Mesendoderm (in vitro differentiated cells): ENCODE results near the gene SFI1.

Experiments
- DNase-seq: peaks from one replicate; pipeline ENCODE4 v3.0.0; 2013
- H2AK5ac ChIP-seq: 2 replicates; pipeline ENCODE4 v1.6.1; 2013; ENCODE audit warnings: low read length, inconsistent platforms
- H2BK120ac ChIP-seq: 2 replicates; pipeline ENCODE4 v1.6.1; 2013; ENCODE audit warnings: low read depth, mild to moderate bottlenecking, low read length, moderate library complexity, mixed read lengths
- H2BK15ac ChIP-seq: replicated peaks from 2 replicates; pipeline ENCODE4 v1.6.1; 2013; ENCODE audit warnings: low read depth, mild to moderate bottlenecking, moderate library complexity
- H2BK5ac ChIP-seq: 2 replicates; pipeline ENCODE4 v1.6.1; 2013; ENCODE audit warnings: low read length, inconsistent platforms
- H3K18ac ChIP-seq: 2 replicates; pipeline ENCODE4 v1.6.1; 2013; ENCODE audit warnings: mild to moderate bottlenecking, low read length, mixed read lengths
- H3K23ac ChIP-seq: one replicate; pipeline ENCODE4 v1.6.1; 2013; ENCODE audit warnings: low read length
- H3K27ac ChIP-seq: 2 replicates; pipeline ENCODE4 v1.5.1; 2013; ENCODE audit warnings: low read depth, mild to moderate bottlenecking, inconsistent platforms, low read length, moderate library complexity
- H3K27me3 ChIP-seq: 2 replicates; pipeline ENCODE4 v1.6.1; 2013; ENCODE audit warnings: low read length, control low read depth, mild to moderate bottlenecking, inconsistent platforms; ENCODE audit not compliant: insufficient read depth, poor library complexity
- H3K36me3 ChIP-seq: 2 replicates; pipeline ENCODE4 v1.6.1; 2013; ENCODE audit warnings: low read length, inconsistent platforms; ENCODE audit not compliant: control insufficient read depth, insufficient read depth
- H3K4ac ChIP-seq: one replicate; pipeline ENCODE4 v1.6.1; 2013; ENCODE audit warnings: low read depth, mild to moderate bottlenecking, low read length, moderate library complexity
- H3K4me1 ChIP-seq: 2 replicates; pipeline ENCODE4 v1.6.1; 2013; ENCODE audit warnings: low read depth, low read length, inconsistent platforms; ENCODE audit not compliant: control insufficient read depth
- H3K4me2 ChIP-seq: 2 replicates; pipeline ENCODE4 v1.6.1; 2013; ENCODE audit warnings: low read length
- H3K4me3 ChIP-seq: 2 replicates; pipeline ENCODE4 v1.5.1; 2013; ENCODE audit warnings: mild to moderate bottlenecking, low read length
- H3K56ac ChIP-seq: one replicate; pipeline ENCODE4 v1.6.1; 2013; ENCODE audit warnings: low read length
- H3K79me1 ChIP-seq: 2 replicates; pipeline ENCODE4 v1.6.1; 2013; ENCODE audit warnings: low read length, inconsistent platforms
- H3K79me2 ChIP-seq: 2 replicates; pipeline ENCODE4 v1.6.1; 2013; ENCODE audit warnings: mild to moderate bottlenecking, low read length; ENCODE audit not compliant: control insufficient read depth, insufficient read depth
- H3K9ac ChIP-seq: 2 replicates; pipeline ENCODE4 v1.6.1; 2013; ENCODE audit warnings: low read length, inconsistent platforms
- H4K5ac ChIP-seq: one replicate; pipeline ENCODE4 v1.6.1; 2013; ENCODE audit warnings: low read length
- H4K8ac ChIP-seq: one replicate; pipeline ENCODE4 v1.6.1; 2013; ENCODE audit warnings: low read depth, mild to moderate bottlenecking, control low read depth, low read length, moderate library complexity
- WGBS: extraction: QIAGEN DNeasy Blood & Tissue Kit; methylation state at CpG from one replicate; pipeline ENCODE4 v1.1.7; 2013; ENCODE audit warnings: low lambda C conversion rate, missing lambda C conversion rate; ENCODE audit not compliant: insufficient coverage; ENCODE audit errors: extremely low coverage; 5-methylcytosine and 5-hydroxymethylcytosine counted together

The SFI1 gene

GRCh38 chr22:31647066-31647465, 150.7 kb downstream of the SFI1 start:
- peaks cover 3% of the 10 kb centered on the region for H3K36me3 ChIP-seq
- no peaks in the 10 kb centered on the region for H3K27me3 ChIP-seq
- H2AK5ac ChIP-seq, result no peak overlapping the region
- no peaks in the 10 kb centered on the region for H3K4me1 ChIP-seq
- H3K4me2 ChIP-seq, result no peak overlapping the region
- DNase-seq, result no peak
- no peak overlapping the region for H3K4ac ChIP-seq
- no peak overlapping the region for H2BK5ac ChIP-seq
- no peak overlapping the region for H4K5ac ChIP-seq
- H2BK120ac ChIP-seq, result no peak overlapping the region
- peaks cover 5% of the 10 kb centered on the region for H3K79me1 ChIP-seq
- H3K18ac ChIP-seq, result no peak overlapping the region
- no peak overlapping the region for H3K4me3 ChIP-seq
- H3K56ac ChIP-seq, result no peak overlapping the region
- no peak overlapping the region for H3K23ac ChIP-seq
- H3K27ac ChIP-seq, result no peak overlapping the region
- no peak overlapping the region for H4K8ac ChIP-seq
- WGBS, result no CpG with 5 or more reads among the region's 3 CpGs
- H3K79me2 ChIP-seq, result peaks cover 3% of the 10 kb centered on the region
- no peak overlapping the region for H2BK15ac ChIP-seq
- H3K9ac ChIP-seq, result no peak overlapping the region

GRCh38 chr22:31647523-31648320, 151.4 kb downstream of the SFI1 start:
- no peak overlapping the region for H2BK15ac ChIP-seq
- no peaks in the 10 kb centered on the region for H3K4me1 ChIP-seq
- no peak overlapping the region for H3K9ac ChIP-seq
- WGBS, result no CpG with 5 or more reads among the region's 11 CpGs
- H3K4me3 ChIP-seq, result no peak overlapping the region
- no peak overlapping the region for H3K56ac ChIP-seq
- no peak overlapping the region for H4K5ac ChIP-seq
- H3K4ac ChIP-seq, result no peak overlapping the region
- peak overlapping the region; percentile 7 for H3K27ac ChIP-seq
- no peak for DNase-seq
- no peaks in the 10 kb centered on the region for H3K27me3 ChIP-seq
- no peak overlapping the region for H2AK5ac ChIP-seq
- H3K18ac ChIP-seq, result no peak overlapping the region
- no peak overlapping the region for H2BK5ac ChIP-seq
- no peak overlapping the region for H3K23ac ChIP-seq
- H3K4me2 ChIP-seq, result no peak overlapping the region
- no peak overlapping the region for H4K8ac ChIP-seq
- peaks cover 5% of the 10 kb centered on the region for H3K79me1 ChIP-seq
- no peak overlapping the region for H2BK120ac ChIP-seq
- H3K79me2 ChIP-seq, result peaks cover 3% of the 10 kb centered on the region
- peaks cover 3% of the 10 kb centered on the region for H3K36me3 ChIP-seq

- no peak overlapping the region for H2BK5ac ChIP-seq
- DNase-seq, result peak; percentile 56
- no peak overlapping the region for H2BK120ac ChIP-seq
- no peak overlapping the region for H3K23ac ChIP-seq
- no peaks in the 10 kb centered on the region for H3K4me1 ChIP-seq
- no peak overlapping the region for H3K4me3 ChIP-seq
- WGBS, result no CpG with 5 or more reads among the region's 6 CpGs
- peaks cover 19% of the 10 kb centered on the region for H3K79me2 ChIP-seq
- H3K9ac ChIP-seq, result no peak overlapping the region
- no peak overlapping the region for H2AK5ac ChIP-seq
- H3K4ac ChIP-seq, result no peak overlapping the region
- H3K27me3 ChIP-seq, result no peaks in the 10 kb centered on the region
- no peak overlapping the region for H3K4me2 ChIP-seq
- H2BK15ac ChIP-seq, result no peak overlapping the region
- H3K36me3 ChIP-seq, result peaks cover 3% of the 10 kb centered on the region
- H4K5ac ChIP-seq, result no peak overlapping the region
- H3K27ac ChIP-seq, result no peak overlapping the region
- peaks cover 12% of the 10 kb centered on the region for H3K79me1 ChIP-seq
- H3K56ac ChIP-seq, result no peak overlapping the region
- no peak overlapping the region for H3K18ac ChIP-seq
- no peak overlapping the region for H4K8ac ChIP-seq
Measured at GRCh38 chr22:31650391-31650790, 154.1 kb downstream of the SFI1 start.

- no CpG with 5 or more reads among the region's 4 CpGs for WGBS
- no peak overlapping the region for H3K56ac ChIP-seq
Measured at GRCh38 chr22:31651664-31652063, 155.3 kb downstream of the SFI1 start.

GRCh38 chr22:31652088-31652487, 155.8 kb downstream of the SFI1 start:
- no peak overlapping the region for H2BK5ac ChIP-seq
- no peak overlapping the region for H2BK15ac ChIP-seq
- H4K5ac ChIP-seq, result no peak overlapping the region
- H4K8ac ChIP-seq, result no peak overlapping the region
- no peak overlapping the region for H3K23ac ChIP-seq
- no peak overlapping the region for H3K9ac ChIP-seq
- peaks cover 2% of the 10 kb centered on the region for H3K36me3 ChIP-seq
- no CpG with 5 or more reads among the region's 9 CpGs for WGBS
- no peak overlapping the region for H3K27ac ChIP-seq
- no peaks in the 10 kb centered on the region for H3K27me3 ChIP-seq
- no peak overlapping the region for H3K4me3 ChIP-seq
- no peak overlapping the region for H3K4ac ChIP-seq
- peaks cover 22% of the 10 kb centered on the region for H3K79me2 ChIP-seq
- no peak for DNase-seq
- H3K4me2 ChIP-seq, result no peak overlapping the region
- no peak overlapping the region for H2BK120ac ChIP-seq
- no peak overlapping the region for H3K56ac ChIP-seq
- H3K18ac ChIP-seq, result no peak overlapping the region
- peaks cover 14% of the 10 kb centered on the region for H3K79me1 ChIP-seq
- H3K4me1 ChIP-seq, result no peaks in the 10 kb centered on the region
- no peak overlapping the region for H2AK5ac ChIP-seq

More at GRCh38 chr22:31651664-31652063, 155.3 kb downstream of the SFI1 start:
- H3K27me3 ChIP-seq, result no peaks in the 10 kb centered on the region
- H3K4me1 ChIP-seq, result no peaks in the 10 kb centered on the region
- no peak overlapping the region for H2BK15ac ChIP-seq
- peaks cover 3% of the 10 kb centered on the region for H3K36me3 ChIP-seq
- H2AK5ac ChIP-seq, result no peak overlapping the region
- no peak overlapping the region for H3K27ac ChIP-seq
- no peak for DNase-seq
- no peak overlapping the region for H3K18ac ChIP-seq
- no peak overlapping the region for H3K23ac ChIP-seq
- peaks cover 14% of the 10 kb centered on the region for H3K79me1 ChIP-seq
- no peak overlapping the region for H3K4ac ChIP-seq
- no peak overlapping the region for H2BK5ac ChIP-seq
- H3K4me2 ChIP-seq, result no peak overlapping the region
- no peak overlapping the region for H3K9ac ChIP-seq
- H4K5ac ChIP-seq, result no peak overlapping the region
- no peak overlapping the region for H4K8ac ChIP-seq
- H3K4me3 ChIP-seq, result no peak overlapping the region
- H3K79me2 ChIP-seq, result peaks cover 21% of the 10 kb centered on the region
- no peak overlapping the region for H2BK120ac ChIP-seq
